ENCODE results near the gene NFU1. TPM values are rescaled to one million over a fixed set of nuclear protein-coding genes. Genes with fewer than 3 reads are reported as not detected.

The NFU1 gene
- total and polyA plus RNA-seq, 2 experiments from 2014 or later = 82.6 to 131 TPM

DNA sequence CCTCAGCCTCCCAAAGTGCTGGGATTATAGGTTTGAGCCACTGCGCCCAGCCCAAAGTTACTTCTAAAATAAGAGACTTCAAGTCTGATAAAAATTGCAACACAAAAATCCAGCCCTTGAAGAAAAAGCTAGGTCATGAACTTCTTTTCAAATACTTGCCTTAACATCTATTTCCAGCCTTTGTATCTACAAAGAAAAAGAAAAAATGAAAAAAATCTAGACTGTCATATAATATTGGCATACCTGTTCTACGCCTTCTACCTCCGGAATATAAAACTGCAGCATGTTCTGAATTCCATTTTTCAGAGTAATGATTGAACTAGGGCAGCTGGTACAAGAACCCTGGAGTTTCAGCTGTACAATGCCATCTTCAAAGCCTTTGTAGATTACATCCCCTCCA is 37.1 kb downstream of the NFU1 start:
- TF ChIP-seq, protein P1, sequence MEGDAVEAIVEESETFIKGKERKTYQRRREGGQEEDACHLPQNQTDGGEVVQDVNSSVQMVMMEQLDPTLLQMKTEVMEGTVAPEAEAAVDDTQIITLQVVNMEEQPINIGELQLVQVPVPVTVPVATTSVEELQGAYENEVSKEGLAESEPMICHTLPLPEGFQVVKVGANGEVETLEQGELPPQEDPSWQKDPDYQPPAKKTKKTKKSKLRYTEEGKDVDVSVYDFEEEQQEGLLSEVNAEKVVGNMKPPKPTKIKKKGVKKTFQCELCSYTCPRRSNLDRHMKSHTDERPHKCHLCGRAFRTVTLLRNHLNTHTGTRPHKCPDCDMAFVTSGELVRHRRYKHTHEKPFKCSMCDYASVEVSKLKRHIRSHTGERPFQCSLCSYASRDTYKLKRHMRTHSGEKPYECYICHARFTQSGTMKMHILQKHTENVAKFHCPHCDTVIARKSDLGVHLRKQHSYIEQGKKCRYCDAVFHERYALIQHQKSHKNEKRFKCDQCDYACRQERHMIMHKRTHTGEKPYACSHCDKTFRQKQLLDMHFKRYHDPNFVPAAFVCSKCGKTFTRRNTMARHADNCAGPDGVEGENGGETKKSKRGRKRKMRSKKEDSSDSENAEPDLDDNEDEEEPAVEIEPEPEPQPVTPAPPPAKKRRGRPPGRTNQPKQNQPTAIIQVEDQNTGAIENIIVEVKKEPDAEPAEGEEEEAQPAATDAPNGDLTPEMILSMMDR (IDR thresholded peaks at IDR 0.05; ENCODE audit: low read depth, low read length) = no peak
- H3K36me3 ChIP-seq = peaks cover 39% of the 10 kb centered on the region

DNA sequence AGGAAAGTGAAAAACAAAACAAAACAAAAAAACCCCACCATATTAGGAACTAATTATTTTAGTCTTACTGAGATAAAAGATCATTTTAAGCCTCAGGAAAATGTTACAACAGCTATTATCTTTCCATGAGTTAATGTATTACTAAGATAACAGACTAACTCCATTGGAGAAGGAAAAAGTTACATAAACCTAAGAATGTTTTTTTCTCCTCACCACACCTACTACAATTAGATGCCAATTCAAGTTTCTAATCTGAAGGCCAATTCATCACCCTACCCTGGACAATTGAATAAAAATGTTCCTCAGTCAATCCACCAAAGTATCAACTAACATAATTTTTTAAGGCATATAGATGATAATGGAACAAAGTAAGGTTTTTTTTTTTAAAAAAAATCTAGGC is 40.0 kb downstream of the NFU1 start:
- Histone ChIP-seq H3K36me3 (peaks cover 35% of the 10 kb centered on the region), H3K27me3 (no peaks in the 10 kb centered on the region), H3K4me3 (no peak overlapping the region), H3K9me3 (ENCODE audit: low read depth) (no peaks in the 10 kb centered on the region), H3K4me1 (ENCODE audit: low read depth) (no peaks in the 10 kb centered on the region), H3K27ac (no peak overlapping the region)
- TF ChIP-seq, protein P1 (IDR thresholded peaks at IDR 0.05; ENCODE audit: low read depth, low read length) = no peak
- no peak for DNase-seq (ENCODE audit: low read depth in 1 of 2, low spot score in 1 of 2)

More for the DNA sequence above, 37.1 kb downstream of the NFU1 start:
- Histone ChIP-seq H3K27ac (no peak overlapping the region), H3K9me3 (ENCODE audit: low read depth) (no peaks in the 10 kb centered on the region), H3K27me3 (no peaks in the 10 kb centered on the region), H3K4me3 (no peak overlapping the region), H3K4me1 (ENCODE audit: low read depth) (no peaks in the 10 kb centered on the region)
- DNase-seq (ENCODE audit: low read depth in 1 of 2, low spot score in 1 of 2) = no peak

DNA sequence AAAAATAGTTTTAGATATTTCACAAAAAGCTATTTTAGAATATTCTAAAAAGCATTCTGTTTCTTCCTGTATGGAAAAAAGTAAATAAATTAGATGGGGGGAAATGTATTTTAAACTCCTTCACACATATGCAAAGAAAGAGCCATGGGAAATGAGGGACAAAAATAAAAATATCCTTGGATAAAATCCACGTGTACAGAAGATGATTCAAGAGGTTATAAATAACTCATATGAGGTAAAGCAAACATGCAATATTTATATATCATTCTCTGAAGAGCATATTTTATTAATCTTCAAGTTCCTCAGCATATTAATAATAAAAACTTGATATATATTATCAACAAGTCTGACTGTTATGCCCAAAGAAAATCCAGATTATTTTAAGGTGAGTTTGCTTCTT is 41.4 kb downstream of the NFU1 start:
- no peaks in the 10 kb centered on the region for H3K9me3 ChIP-seq (ENCODE audit: low read depth)
- TF ChIP-seq, protein P1 (IDR thresholded peaks at IDR 0.05; ENCODE audit: low read depth, low read length) = no peak
- no peak for DNase-seq (ENCODE audit: low read depth in 1 of 2, low spot score in 1 of 2)
- no peak overlapping the region for H3K4me3 ChIP-seq
- H3K4me1 ChIP-seq (ENCODE audit: low read depth) = no peaks in the 10 kb centered on the region
- no peak overlapping the region for H3K27ac ChIP-seq
- peaks cover 30% of the 10 kb centered on the region for H3K36me3 ChIP-seq
- H3K27me3 ChIP-seq = no peaks in the 10 kb centered on the region

DNA sequence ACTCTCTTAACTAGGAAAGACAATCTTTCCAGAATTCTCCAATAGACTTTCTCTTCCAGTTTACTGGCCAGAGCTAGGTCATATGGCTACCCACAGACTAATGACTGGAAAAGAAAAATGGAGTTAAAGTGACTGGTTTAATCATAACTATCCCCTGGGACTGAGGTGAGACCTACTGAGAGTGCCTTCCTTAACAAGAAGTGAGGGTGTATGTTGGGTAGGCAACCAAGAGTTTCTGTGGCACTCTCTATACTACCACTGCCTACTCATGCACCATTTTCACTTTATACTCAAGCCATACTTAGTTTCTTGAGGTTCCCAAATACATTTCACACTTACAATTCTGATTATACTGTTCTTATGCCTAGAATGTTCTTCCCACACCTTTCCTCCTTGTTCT is 43.3 kb downstream of the NFU1 start:
- no peaks in the 10 kb centered on the region for H3K9me3 ChIP-seq (ENCODE audit: low read depth)
- H3K27me3 ChIP-seq = no peaks in the 10 kb centered on the region
- peaks cover under 1% of the 10 kb centered on the region for H3K4me1 ChIP-seq (ENCODE audit: low read depth)
- no peak overlapping the region for H3K27ac ChIP-seq
- TF ChIP-seq, protein P1 (IDR thresholded peaks at IDR 0.05; ENCODE audit: low read depth, low read length) = no peak
- DNase-seq (ENCODE audit: low read depth in 1 of 2, low spot score in 1 of 2) = no peak
- no peak overlapping the region for H3K4me3 ChIP-seq
- peaks cover 12% of the 10 kb centered on the region for H3K36me3 ChIP-seq

DNA sequence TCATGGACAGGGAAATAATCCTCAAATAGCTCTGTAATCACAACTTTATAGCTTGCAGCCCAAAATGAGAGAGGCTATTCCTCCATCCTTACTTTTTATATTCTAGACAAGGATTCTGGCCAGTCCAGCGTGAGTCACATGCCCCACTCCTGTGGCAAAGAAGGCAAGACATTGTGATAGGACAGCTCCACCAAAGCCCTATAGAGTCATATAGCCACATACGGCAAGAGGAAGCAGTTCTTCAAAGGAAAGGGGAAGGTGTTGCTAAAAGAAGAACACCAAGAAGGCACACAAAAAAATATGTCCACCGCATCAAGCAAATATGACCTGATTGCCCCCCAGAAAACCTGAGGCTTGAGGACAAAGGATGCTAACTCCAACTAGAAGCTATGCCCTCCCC is 46.8 kb downstream of the NFU1 start:
- Histone ChIP-seq H3K9me3 (ENCODE audit: low read depth) (no peaks in the 10 kb centered on the region), H3K27ac (no peak overlapping the region), H3K4me1 (ENCODE audit: low read depth) (peaks cover 9% of the 10 kb centered on the region), H3K36me3 (peaks cover 4% of the 10 kb centered on the region), H3K27me3 (no peaks in the 10 kb centered on the region), H3K4me3 (no peak overlapping the region)
- TF ChIP-seq, protein P1 (IDR thresholded peaks at IDR 0.05; ENCODE audit: low read depth, low read length) = no peak
- DNase-seq (ENCODE audit: low read depth in 1 of 2, low spot score in 1 of 2) = no peak

DNA sequence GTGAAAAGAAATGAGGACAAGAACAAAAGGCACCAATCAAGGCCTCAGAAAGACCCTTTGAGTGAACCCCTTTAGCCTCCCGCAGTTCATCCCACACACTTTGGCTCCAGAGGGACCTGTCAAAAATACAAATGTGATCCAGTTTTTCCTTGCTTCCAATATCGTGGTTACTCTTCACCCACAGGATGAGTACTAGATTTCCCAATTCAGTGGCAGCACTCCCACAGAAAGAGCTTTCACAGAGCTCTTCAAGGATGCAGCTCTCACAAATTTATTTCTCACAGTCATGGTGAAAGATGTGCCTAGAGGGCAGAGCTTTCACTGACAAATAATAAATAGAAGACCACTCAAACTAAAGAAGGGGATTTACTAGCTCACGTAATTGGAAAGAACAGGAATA is 47.2 kb downstream of the NFU1 start:
- TF ChIP-seq, protein P1 (IDR thresholded peaks at IDR 0.05; ENCODE audit: low read depth, low read length) = no peak
- Histone ChIP-seq H3K4me1 (ENCODE audit: low read depth) (peaks cover 9% of the 10 kb centered on the region), H3K4me3 (no peak overlapping the region), H3K9me3 (ENCODE audit: low read depth) (no peaks in the 10 kb centered on the region), H3K27me3 (no peaks in the 10 kb centered on the region), H3K36me3 (peaks cover 4% of the 10 kb centered on the region), H3K27ac (no peak overlapping the region)
- DNase-seq (ENCODE audit: low read depth in 1 of 2, low spot score in 1 of 2) = peak in 1 of 2 donors; percentile 61
